HEK293 (cell line): ENCODE results near the gene SLC1A2.

Source experiments
- ATF2 ChIP-seq: fragments of 450-650 bp; formaldehyde crosslinking; IDR thresholded peaks from 2 replicates; pipeline ENCODE4 v1.5.1; 2016; ENCODE audit warnings: missing biosample characterization, missing genetic modification characterization, low read depth
- EGR2 ChIP-seq: fragments of 450-650 bp; formaldehyde crosslinking; IDR thresholded peaks from 2 replicates; pipeline ENCODE4 v1.5.1; 2016; ENCODE audit warnings: low read depth, missing biosample characterization, missing genetic modification characterization
- GLI2 ChIP-seq: fragments of 450-650 bp; formaldehyde crosslinking; IDR thresholded peaks from 2 replicates; pipeline ENCODE4; 2017; ENCODE audit warnings: missing biosample characterization, missing genetic modification characterization, low read depth, borderline replicate concordance
- HOXC10 ChIP-seq: sonication (generic); formaldehyde crosslinking; IDR thresholded peaks from 2 replicates; pipeline ENCODE4 v1.8.1; 2023; ENCODE audit warnings: mild to moderate bottlenecking, missing genetic modification reagents
- SALL2 ChIP-seq: fragments of 450-650 bp; formaldehyde crosslinking; IDR thresholded peaks from 2 replicates; pipeline ENCODE4 v1.5.0; 2017; ENCODE audit warnings: missing biosample characterization, mild to moderate bottlenecking, missing genetic modification characterization, borderline replicate concordance
- YY1 ChIP-seq: fragments of 450-650 bp; formaldehyde crosslinking; IDR thresholded peaks from 2 replicates; pipeline ENCODE4 v1.5.1; 2018; ENCODE audit warnings: missing biosample characterization, missing genetic modification characterization
- ZBTB10 ChIP-seq: fragments of 450-650 bp; formaldehyde crosslinking; IDR thresholded peaks from 2 replicates; pipeline ENCODE4 v1.5.1; 2016; ENCODE audit warnings: missing biosample characterization, missing genetic modification characterization
- ZBTB11 ChIP-seq: fragments of 450-650 bp; formaldehyde crosslinking; conservative IDR thresholded peaks from 2 replicates; pipeline ENCODE4 v1.5.1; 2016; ENCODE audit warnings: low read depth, missing biosample characterization, missing genetic modification characterization
- ZEB2 ChIP-seq: fragments of 450-650 bp; formaldehyde crosslinking; IDR thresholded peaks from 2 replicates; pipeline ENCODE4 v1.5.1; 2016; ENCODE audit warnings: missing biosample characterization, missing genetic modification characterization
- ZNF10 ChIP-seq: fragments of 450-650 bp; formaldehyde crosslinking; IDR thresholded peaks from 2 replicates; pipeline ENCODE4 v1.5.1; 2017; ENCODE audit warnings: missing biosample characterization, missing genetic modification characterization
- ZNF114 ChIP-seq: fragments of 450-650 bp; formaldehyde crosslinking; IDR thresholded peaks from 2 replicates; pipeline ENCODE4 v1.5.0; 2017; ENCODE audit warnings: missing biosample characterization, missing genetic modification characterization
- ZNF121 ChIP-seq: fragments of 450-650 bp; formaldehyde crosslinking; IDR thresholded peaks from 2 replicates; pipeline ENCODE4 v1.5.1; 2016; ENCODE audit warnings: missing biosample characterization, missing genetic modification characterization
- ZNF155 ChIP-seq: fragments of 450-650 bp; formaldehyde crosslinking; IDR thresholded peaks from 2 replicates; pipeline ENCODE4 v1.5.1; 2016; ENCODE audit warnings: missing biosample characterization, missing genetic modification characterization
- ZNF157 ChIP-seq: fragments of 450-650 bp; formaldehyde crosslinking; IDR thresholded peaks from 2 replicates; pipeline ENCODE4 v1.5.1; 2016; ENCODE audit warnings: missing biosample characterization, missing genetic modification characterization
- ZNF169 ChIP-seq: fragments of 450-650 bp; formaldehyde crosslinking; IDR thresholded peaks from 2 replicates; pipeline ENCODE4 v1.5.1; 2016; ENCODE audit warnings: missing biosample characterization, missing genetic modification characterization
- ZNF174 ChIP-seq: fragments of 450-650 bp; formaldehyde crosslinking; IDR thresholded peaks from 2 replicates; pipeline ENCODE4 v1.5.0; 2017; ENCODE audit warnings: missing biosample characterization, mild to moderate bottlenecking, missing genetic modification characterization
- ZNF184 ChIP-seq: fragments of 450-650 bp; IDR thresholded peaks from 2 replicates; pipeline ENCODE4 v1.5.1; 2018; ENCODE audit warnings: missing biosample characterization, mild to moderate bottlenecking, missing genetic modification characterization
- ZNF19 ChIP-seq: fragments of 450-650 bp; formaldehyde crosslinking; IDR thresholded peaks from 2 replicates; pipeline ENCODE4; 2016; ENCODE audit warnings: missing biosample characterization, missing genetic modification characterization, low read depth
- ZNF24 ChIP-seq: fragments of 450-650 bp; formaldehyde crosslinking; IDR thresholded peaks from 2 replicates; pipeline ENCODE4 v1.5.1; 2016; ENCODE audit warnings: missing biosample characterization, missing genetic modification characterization
- ZNF248 ChIP-seq: fragments of 450-650 bp; formaldehyde crosslinking; IDR thresholded peaks from 2 replicates; pipeline ENCODE4 v1.5.1; 2017; ENCODE audit warnings: missing biosample characterization, missing genetic modification characterization
- ZNF426 ChIP-seq: fragments of 450-650 bp; formaldehyde crosslinking; IDR thresholded peaks from 2 replicates; pipeline ENCODE4 v1.5.1; 2017; ENCODE audit warnings: missing biosample characterization, missing genetic modification characterization, mild to moderate bottlenecking, inconsistent platforms, moderate library complexity
- ZNF529 ChIP-seq: fragments of 450-650 bp; formaldehyde crosslinking; IDR thresholded peaks from 2 replicates; pipeline ENCODE4 v1.5.1; 2017; ENCODE audit warnings: missing genetic modification characterization, missing biosample characterization; ENCODE audit not compliant: insufficient replicate concordance
- ZNF626 ChIP-seq: fragments of 450-650 bp; sonication (Bioruptor Pico); formaldehyde crosslinking; IDR thresholded peaks from 2 replicates; pipeline ENCODE4 v1.5.1; 2018; ENCODE audit warnings: missing biosample characterization, missing genetic modification characterization, inconsistent platforms
- ZNF658 ChIP-seq: fragments of 450-650 bp; formaldehyde crosslinking; IDR thresholded peaks from 2 replicates; pipeline ENCODE4; 2016; ENCODE audit warnings: missing biosample characterization, missing genetic modification characterization
- TF ChIP-seq, protein P1 (sequence below): fragments of 450-650 bp; formaldehyde crosslinking; IDR thresholded peaks from 2 replicates; pipeline ENCODE4 v1.5.1; 2016; ENCODE audit warnings: missing biosample characterization, missing genetic modification characterization
- TF ChIP-seq, protein P2 (sequence below): fragments of 450-650 bp; formaldehyde crosslinking; IDR thresholded peaks from 2 replicates; pipeline ENCODE4 v1.5.1; 2017; ENCODE audit warnings: missing biosample characterization, mild to moderate bottlenecking, missing genetic modification characterization, moderate library complexity
- TF ChIP-seq, protein P3 (sequence below): fragments of 450-650 bp; formaldehyde crosslinking; IDR thresholded peaks from 2 replicates; pipeline ENCODE4 v1.5.1; 2016; ENCODE audit warnings: missing biosample characterization, missing genetic modification characterization

SLC1A2 gene

DNA sequence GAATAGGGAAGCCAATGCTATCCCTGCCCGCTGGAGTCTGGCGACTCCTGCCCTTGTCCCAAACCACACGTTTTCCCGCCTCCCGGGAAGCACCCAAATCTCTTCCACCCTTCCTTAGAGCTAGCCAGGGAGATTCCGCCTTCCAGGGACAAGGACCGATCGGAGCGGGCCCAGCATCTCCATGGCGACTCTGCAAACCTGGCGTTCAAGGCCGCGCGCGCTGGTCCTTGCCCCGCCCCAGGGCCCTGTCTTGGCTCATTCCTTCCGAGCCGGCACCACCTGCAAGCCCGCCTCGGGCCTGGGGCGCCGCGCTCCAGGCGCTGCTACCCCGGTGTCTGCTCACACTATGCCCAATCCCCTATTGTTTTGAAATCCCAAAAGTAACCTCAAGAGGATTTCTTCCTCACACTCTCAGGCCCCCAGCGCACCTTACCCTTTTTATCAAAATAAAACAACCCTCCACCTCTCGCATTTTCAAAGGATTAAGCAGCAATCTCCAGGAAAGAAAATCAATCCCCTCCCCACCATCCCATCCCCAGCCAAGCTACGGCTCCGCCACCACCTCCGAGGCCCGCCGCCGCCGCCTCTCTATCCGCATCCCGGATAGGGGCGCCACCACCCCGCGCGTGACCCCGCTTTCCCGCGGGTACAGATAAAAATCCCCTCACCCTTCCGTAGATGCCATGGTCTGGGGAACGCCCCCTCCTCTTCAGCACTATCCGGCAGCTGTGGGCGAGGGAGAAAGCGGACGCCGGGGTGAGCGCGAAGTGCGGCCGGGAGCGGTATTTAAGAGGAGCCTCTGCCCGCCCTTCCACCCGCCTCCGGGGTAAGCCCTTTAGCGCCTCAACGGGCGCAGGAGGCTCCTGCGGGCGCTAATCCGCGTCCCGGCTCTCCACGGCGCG, 825 bp downstream of the SLC1A2 start (continued):
- TF ChIP-seq ZBTB10 (tag by site-specific recombination) (0 out of 2 replicates have a peak, but pooled peaks have one; percentile 41), ZNF10 (tag by site-specific recombination) (no peak), ZNF248 (no peak), ZNF184 (tag by site-specific recombination) (no peak), ZNF174 (no peak), ZNF155 (tag by site-specific recombination) (no peak), SALL2 (tag by site-specific recombination) (no peak), ZNF658 (tag by site-specific recombination) (no peak), ZNF114 (tag by site-specific recombination) (no peak), ATF2 (tag by site-specific recombination) (no peak), ZNF24 (tag by site-specific recombination) (no peak), ZEB2 (no peak), ZNF19 (no peak), GLI2 (no peak), ZNF169 (tag by site-specific recombination) (no peak), ZNF121 (tag by site-specific recombination) (no peak), ZNF626 (no peak), EGR2 (tag by site-specific recombination) (no peak; the same call in 1 of the 2 replicates), YY1 (no peak), ZNF529 (tag by site-specific recombination) (no peak), ZBTB11 (tag by site-specific recombination) (no peak), ZNF157 (tag by site-specific recombination) (no peak), HOXC10 (CRISPR knock-in tag) (no peak), ZNF426 (tag by site-specific recombination) (no peak)
- TF ChIP-seq, protein P1, sequence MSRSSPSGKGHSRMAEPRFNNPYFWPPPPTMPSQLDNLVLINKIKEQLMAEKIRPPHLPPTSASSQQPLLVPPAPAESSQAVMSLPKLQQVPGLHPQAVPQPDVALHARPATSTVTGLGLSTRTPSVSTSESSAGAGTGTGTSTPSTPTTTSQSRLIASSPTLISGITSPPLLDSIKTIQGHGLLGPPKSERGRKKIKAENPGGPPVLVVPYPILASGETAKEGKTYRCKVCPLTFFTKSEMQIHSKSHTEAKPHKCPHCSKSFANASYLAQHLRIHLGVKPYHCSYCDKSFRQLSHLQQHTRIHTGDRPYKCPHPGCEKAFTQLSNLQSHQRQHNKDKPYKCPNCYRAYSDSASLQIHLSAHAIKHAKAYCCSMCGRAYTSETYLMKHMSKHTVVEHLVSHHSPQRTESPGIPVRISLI (tag by site-specific recombination) = no peak
- TF ChIP-seq, protein P2, sequence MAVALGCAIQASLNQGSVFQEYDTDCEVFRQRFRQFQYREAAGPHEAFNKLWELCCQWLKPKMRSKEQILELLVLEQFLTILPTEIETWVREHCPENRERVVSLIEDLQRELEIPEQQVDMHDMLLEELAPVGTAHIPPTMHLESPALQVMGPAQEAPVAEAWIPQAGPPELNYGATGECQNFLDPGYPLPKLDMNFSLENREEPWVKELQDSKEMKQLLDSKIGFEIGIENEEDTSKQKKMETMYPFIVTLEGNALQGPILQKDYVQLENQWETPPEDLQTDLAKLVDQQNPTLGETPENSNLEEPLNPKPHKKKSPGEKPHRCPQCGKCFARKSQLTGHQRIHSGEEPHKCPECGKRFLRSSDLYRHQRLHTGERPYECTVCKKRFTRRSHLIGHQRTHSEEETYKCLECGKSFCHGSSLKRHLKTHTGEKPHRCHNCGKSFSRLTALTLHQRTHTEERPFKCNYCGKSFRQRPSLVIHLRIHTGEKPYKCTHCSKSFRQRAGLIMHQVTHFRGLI = no peak
- TF ChIP-seq, protein P3, sequence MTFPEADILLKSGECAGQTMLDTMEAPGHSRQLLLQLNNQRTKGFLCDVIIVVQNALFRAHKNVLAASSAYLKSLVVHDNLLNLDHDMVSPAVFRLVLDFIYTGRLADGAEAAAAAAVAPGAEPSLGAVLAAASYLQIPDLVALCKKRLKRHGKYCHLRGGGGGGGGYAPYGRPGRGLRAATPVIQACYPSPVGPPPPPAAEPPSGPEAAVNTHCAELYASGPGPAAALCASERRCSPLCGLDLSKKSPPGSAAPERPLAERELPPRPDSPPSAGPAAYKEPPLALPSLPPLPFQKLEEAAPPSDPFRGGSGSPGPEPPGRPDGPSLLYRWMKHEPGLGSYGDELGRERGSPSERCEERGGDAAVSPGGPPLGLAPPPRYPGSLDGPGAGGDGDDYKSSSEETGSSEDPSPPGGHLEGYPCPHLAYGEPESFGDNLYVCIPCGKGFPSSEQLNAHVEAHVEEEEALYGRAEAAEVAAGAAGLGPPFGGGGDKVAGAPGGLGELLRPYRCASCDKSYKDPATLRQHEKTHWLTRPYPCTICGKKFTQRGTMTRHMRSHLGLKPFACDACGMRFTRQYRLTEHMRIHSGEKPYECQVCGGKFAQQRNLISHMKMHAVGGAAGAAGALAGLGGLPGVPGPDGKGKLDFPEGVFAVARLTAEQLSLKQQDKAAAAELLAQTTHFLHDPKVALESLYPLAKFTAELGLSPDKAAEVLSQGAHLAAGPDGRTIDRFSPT = no peak
